ENCODE measurements around the gene SUPT3H. TPM values are rescaled to one million over a fixed set of nuclear protein-coding genes. Genes with fewer than 3 reads are reported as not detected.

SUPT3H gene
- total and polyA plus RNA-seq, 2 donors from 2014 or later = 10.1 to 12.5 TPM

DNA sequence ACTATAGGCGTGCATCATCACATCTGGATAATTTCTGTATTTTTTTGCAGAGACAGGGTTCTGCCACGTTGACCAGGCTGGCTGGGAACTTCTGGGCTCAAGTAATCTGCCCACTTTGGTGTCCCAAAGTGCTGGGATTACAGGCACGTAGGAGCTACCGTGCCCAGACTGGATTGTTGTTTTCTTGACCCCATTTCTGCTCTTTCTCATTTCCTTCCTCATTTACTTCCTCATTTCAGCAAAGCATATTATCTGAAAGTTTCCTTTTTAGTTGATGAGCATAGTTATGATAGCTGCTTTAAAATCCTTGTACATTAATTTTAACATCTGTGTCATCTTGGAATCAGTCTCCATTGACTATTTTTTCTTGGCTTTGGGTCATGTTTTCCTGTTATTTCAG, 350.6 kb downstream of the SUPT3H start:
- DNase-seq = no peak
- TF ChIP-seq, protein P1, sequence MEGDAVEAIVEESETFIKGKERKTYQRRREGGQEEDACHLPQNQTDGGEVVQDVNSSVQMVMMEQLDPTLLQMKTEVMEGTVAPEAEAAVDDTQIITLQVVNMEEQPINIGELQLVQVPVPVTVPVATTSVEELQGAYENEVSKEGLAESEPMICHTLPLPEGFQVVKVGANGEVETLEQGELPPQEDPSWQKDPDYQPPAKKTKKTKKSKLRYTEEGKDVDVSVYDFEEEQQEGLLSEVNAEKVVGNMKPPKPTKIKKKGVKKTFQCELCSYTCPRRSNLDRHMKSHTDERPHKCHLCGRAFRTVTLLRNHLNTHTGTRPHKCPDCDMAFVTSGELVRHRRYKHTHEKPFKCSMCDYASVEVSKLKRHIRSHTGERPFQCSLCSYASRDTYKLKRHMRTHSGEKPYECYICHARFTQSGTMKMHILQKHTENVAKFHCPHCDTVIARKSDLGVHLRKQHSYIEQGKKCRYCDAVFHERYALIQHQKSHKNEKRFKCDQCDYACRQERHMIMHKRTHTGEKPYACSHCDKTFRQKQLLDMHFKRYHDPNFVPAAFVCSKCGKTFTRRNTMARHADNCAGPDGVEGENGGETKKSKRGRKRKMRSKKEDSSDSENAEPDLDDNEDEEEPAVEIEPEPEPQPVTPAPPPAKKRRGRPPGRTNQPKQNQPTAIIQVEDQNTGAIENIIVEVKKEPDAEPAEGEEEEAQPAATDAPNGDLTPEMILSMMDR (IDR thresholded peaks at IDR 0.05; ENCODE audit: borderline replicate concordance, extremely low read depth, insufficient read depth) = no peak
- H3K27ac ChIP-seq (ENCODE audit: low read depth in 2 of 2, low read length in 2 of 2) = no peak overlapping the region

DNA sequence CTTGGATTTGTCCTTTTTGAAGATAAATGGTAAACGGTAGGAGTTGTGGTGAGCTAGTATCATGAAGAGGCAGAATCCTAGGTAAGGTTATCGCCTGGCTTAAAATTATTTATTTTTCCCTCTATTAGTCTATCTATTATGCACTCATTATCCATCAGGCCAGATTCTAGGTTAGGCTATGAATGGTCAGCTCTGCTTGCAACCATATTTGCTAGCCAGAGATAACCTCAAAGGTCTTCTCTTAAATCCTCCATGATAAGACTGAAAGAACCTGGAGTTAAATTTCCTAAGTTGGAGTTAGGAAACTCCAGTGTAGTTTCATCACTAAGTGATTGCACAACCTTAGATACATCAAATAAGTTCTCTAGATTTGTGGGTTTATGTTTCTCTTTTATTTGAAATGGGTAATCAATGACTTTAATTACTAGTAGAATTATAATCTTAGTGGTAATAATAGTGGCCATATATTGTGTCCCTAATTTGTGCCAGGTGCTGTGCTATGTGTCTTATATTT, 351.7 kb downstream of the SUPT3H start:
- Histone ChIP-seq H3K36me3 (ENCODE audit: control insufficient read depth in 2 of 3, insufficient read depth in 3 of 3, low read length in 3 of 3) (no peaks in the 10 kb centered on the region), H3K27ac (ENCODE audit: low read depth in 2 of 2, low read length in 2 of 2) (no peak overlapping the region), H3K4me1 (ENCODE audit: control insufficient read depth in 2 of 3, insufficient read depth in 2 of 3, low read depth in 1 of 3, low read length in 3 of 3) (no peaks in the 10 kb centered on the region), H3K9me3 (ENCODE audit: control insufficient read depth in 2 of 3, insufficient read depth in 1 of 3, low read length in 3 of 3) (no peaks in the 10 kb centered on the region), H3K4me3 (ENCODE audit: low read length in 3 of 3) (no peak overlapping the region), H3K9ac (ENCODE audit: low read length in 3 of 3) (no peak overlapping the region), H3K27me3 (ENCODE audit: control insufficient read depth, insufficient read depth, low read length) (no peaks in the 10 kb centered on the region)
- no peak for FAIRE-seq
- intact Hi-C loops (cut with DNase I) = no loop called here
- no peak for DNase-seq
- TF ChIP-seq, protein P1 (IDR thresholded peaks at IDR 0.05; ENCODE audit: borderline replicate concordance, extremely low read depth, insufficient read depth) = no peak

More for the DNA sequence above, 350.6 kb downstream of the SUPT3H start:
- no peak overlapping the region for H3K4me3 ChIP-seq (ENCODE audit: low read length in 3 of 3)
- intact Hi-C loops (cut with DNase I) = no loop called here
- no peaks in the 10 kb centered on the region for H3K27me3 ChIP-seq (ENCODE audit: control insufficient read depth, insufficient read depth, low read length)
- H3K9me3 ChIP-seq (ENCODE audit: control insufficient read depth in 2 of 3, insufficient read depth in 1 of 3, low read length in 3 of 3) = no peaks in the 10 kb centered on the region
- FAIRE-seq = no peak
- H3K4me1 ChIP-seq (ENCODE audit: control insufficient read depth in 2 of 3, insufficient read depth in 2 of 3, low read depth in 1 of 3, low read length in 3 of 3) = no peaks in the 10 kb centered on the region
- H3K36me3 ChIP-seq (ENCODE audit: control insufficient read depth in 2 of 3, insufficient read depth in 3 of 3, low read length in 3 of 3) = no peaks in the 10 kb centered on the region
- H3K9ac ChIP-seq (ENCODE audit: low read length in 3 of 3) = no peak overlapping the region

DNA sequence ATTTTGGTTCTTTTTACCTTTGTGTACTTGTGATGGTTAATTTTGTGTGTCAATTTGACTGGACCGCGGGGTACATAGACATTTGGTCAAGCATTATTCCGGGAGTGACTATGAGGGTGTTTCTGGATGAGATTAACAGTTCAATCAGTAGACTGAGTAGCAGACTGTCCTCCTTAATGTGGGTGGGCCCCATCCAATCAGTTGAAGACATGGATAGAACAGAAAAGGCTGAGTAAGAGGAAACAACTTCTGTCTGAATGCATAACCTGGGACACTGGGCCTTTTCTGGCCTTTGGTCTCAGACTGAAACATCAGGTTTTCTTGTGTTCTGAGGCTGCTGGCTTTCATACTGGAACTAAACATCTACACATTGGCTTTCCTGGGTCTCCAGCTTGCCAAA, 353.1 kb downstream of the SUPT3H start:
- Histone ChIP-seq H3K4me3 (ENCODE audit: low read length in 3 of 3) (no peak overlapping the region), H3K27ac (ENCODE audit: low read depth in 2 of 2, low read length in 2 of 2) (no peak overlapping the region), H3K9ac (ENCODE audit: low read length in 3 of 3) (no peak overlapping the region), H3K9me3 (ENCODE audit: control insufficient read depth in 2 of 3, insufficient read depth in 1 of 3, low read length in 3 of 3) (no peaks in the 10 kb centered on the region), H3K4me1 (ENCODE audit: control insufficient read depth in 2 of 3, insufficient read depth in 2 of 3, low read depth in 1 of 3, low read length in 3 of 3) (no peaks in the 10 kb centered on the region), H3K27me3 (ENCODE audit: control insufficient read depth, insufficient read depth, low read length) (no peaks in the 10 kb centered on the region), H3K36me3 (ENCODE audit: control insufficient read depth in 2 of 3, insufficient read depth in 3 of 3, low read length in 3 of 3) (no peaks in the 10 kb centered on the region)
- intact Hi-C loops (cut with DNase I) = no loop called here
- no peak for FAIRE-seq
- TF ChIP-seq, protein P1 (IDR thresholded peaks at IDR 0.05; ENCODE audit: borderline replicate concordance, extremely low read depth, insufficient read depth) = no peak
- no peak for DNase-seq

DNA sequence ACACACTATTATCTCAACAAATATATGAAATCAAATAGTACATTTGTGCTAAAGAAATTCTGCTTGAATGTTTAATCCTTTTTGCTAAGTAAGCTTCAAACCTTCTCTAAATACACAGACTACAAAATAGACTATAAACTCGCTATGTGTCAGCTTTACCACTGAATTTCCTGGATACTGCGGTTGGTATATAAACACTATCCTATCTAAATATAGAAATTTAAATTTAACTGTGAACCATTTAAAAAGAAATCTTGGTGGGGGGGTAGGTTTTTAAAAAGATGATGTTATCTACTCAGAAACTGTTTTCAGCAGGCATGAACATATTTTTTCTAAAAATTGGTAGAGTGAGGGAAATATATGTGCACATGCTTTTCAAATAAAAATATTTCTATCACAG, 356.1 kb downstream of the SUPT3H start:
- Histone ChIP-seq H3K9ac (ENCODE audit: low read length in 3 of 3) (no peak overlapping the region), H3K27ac (ENCODE audit: low read depth in 2 of 2, low read length in 2 of 2) (no peak overlapping the region), H3K4me3 (ENCODE audit: low read length in 3 of 3) (no peak overlapping the region), H3K9me3 (ENCODE audit: control insufficient read depth in 2 of 3, insufficient read depth in 1 of 3, low read length in 3 of 3) (no peaks in the 10 kb centered on the region), H3K4me1 (ENCODE audit: control insufficient read depth in 2 of 3, insufficient read depth in 2 of 3, low read depth in 1 of 3, low read length in 3 of 3) (no peaks in the 10 kb centered on the region), H3K36me3 (ENCODE audit: control insufficient read depth in 2 of 3, insufficient read depth in 3 of 3, low read length in 3 of 3) (no peaks in the 10 kb centered on the region), H3K27me3 (ENCODE audit: control insufficient read depth, insufficient read depth, low read length) (no peaks in the 10 kb centered on the region)
- TF ChIP-seq, protein P1 (IDR thresholded peaks at IDR 0.05; ENCODE audit: borderline replicate concordance, extremely low read depth, insufficient read depth) = no peak
- intact Hi-C loops (cut with DNase I) = no loop called here
- FAIRE-seq (no peak), DNase-seq (peak in 2 of 5 donors; percentile 1 to 26)
